Activated T-helper 9 cell treated with anti-CD3 and anti-CD28 coated beads, Interleukin-2, amount 50 U/mL, for 16 hours (primary cell): ENCODE results near the gene USF3.

Source experiments
- DNase-seq: peaks from one replicate; pipeline ENCODE4 v3.0.0-alpha.2; 2020; ENCODE audit warnings: low read depth

USF3 gene

GRCh38 chr3:113696658-113697499 lies 437 bp upstream of the USF3 start:
- peak; percentile 98 for DNase-seq

DNA sequence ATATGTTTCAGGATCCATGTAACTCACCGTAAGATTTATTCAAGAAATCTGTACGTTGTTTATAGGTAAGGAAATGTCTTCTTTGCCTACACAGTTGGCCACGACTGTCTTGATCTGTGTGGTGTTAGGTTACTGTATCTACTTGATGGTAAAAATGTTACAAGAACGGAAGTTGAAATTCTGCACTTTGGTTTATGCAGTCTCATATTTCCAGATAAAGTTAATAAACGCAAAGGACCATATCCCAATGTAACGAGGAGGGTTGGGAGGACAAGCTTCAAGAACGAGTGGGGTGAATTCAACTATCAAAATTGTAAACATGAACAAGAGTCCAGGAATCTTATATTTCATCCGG lies 1.0 kb downstream of the USF3 start:
- DNase-seq = no peak

- no peak for DNase-seq
Observed at GRCh38 chr3:113690482-113690881, 6.0 kb downstream of the USF3 start.

GRCh38 chr3:113685956-113686721 lies 10.3 kb downstream of the USF3 start:
- DNase-seq = no peak

DNA sequence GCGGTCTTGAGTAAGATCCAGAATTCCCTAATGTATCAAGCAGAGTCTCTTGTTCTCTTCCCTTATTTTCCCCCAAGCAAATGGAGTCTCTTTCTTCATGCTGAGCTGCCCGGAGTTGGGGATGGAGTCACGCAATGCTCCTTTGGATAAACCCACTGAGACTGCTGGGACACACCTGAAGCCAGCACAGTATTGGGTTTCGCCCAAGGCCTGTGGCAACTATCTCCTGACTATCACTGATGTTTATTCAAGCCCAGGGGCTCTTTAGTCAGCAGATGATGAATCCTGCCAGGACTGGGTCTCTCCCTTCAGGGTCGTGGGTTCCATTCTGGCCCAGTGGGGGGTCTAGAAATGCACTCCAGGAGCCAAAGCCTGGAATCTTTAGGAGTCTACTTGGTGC lies 11.3 kb downstream of the USF3 start:
- no peak for DNase-seq

- DNase-seq = no peak
Observed at GRCh38 chr3:113684271-113684819, 12.1 kb downstream of the USF3 start.

GRCh38 chr3:113678773-113679172 lies 17.7 kb downstream of the USF3 start:
- DNase-seq = no peak

GRCh38 chr3:113677737-113678136 lies 18.7 kb downstream of the USF3 start:
- no peak for DNase-seq

GRCh38 chr3:113676261-113676660 lies 20.2 kb downstream of the USF3 start:
- DNase-seq = no peak

GRCh38 chr3:113673593-113673992 lies 22.8 kb downstream of the USF3 start:
- DNase-seq = no peak

DNA sequence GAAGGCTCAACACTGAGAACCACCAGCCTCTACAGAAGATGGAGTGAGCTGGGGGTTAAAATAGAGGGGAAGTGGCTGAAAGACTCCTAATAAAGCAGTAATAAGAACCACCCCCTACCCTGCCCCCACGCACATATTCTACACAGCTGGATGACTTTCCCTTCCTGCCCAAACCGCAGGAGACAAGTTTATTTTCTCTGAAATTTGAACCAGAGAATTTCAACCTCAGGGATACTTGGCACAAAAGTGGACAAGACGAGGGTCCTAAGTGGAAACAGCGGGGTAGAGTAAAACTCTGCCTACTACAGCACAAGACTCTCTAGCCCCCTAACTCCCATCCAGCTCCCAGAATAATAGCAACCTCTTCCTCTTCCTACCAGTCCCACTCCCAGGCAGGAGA lies 28.4 kb downstream of the USF3 start:
- DNase-seq = no peak

GRCh38 chr3:113664523-113665094 lies 31.8 kb downstream of the USF3 start:
- no peak for DNase-seq

GRCh38 chr3:113663761-113664160 lies 32.7 kb downstream of the USF3 start:
- no peak for DNase-seq

- no peak for DNase-seq
Observed at GRCh38 chr3:113663324-113663750, 33.1 kb downstream of the USF3 start.

DNA sequence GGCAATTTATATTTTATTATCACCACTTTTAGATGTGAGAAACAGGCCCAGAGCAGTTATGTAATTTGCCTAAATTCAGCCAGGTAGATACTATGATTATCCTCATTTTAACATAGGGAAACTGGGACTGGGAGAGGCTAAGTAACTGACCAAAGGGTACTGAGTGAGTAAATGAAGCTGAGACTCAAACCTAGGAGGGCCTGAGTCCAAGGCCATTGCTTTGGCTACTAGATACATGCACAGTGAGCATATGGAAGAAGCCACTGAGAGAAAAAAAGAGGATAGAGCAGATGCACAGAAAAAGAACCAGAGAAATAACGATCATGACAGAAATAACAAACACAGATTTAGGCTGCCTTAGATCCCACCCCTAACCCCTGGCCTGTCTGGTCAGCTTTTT lies 33.6 kb downstream of the USF3 start:
- no peak for DNase-seq

- DNase-seq = no peak
Observed at GRCh38 chr3:113660896-113661295, 35.5 kb downstream of the USF3 start.

- DNase-seq = no peak
Observed at GRCh38 chr3:113660458-113660857, 36.0 kb downstream of the USF3 start.

GRCh38 chr3:113659996-113660395 lies 36.4 kb downstream of the USF3 start:
- DNase-seq = no peak

GRCh38 chr3:113659101-113659541 lies 37.3 kb downstream of the USF3 start:
- DNase-seq = no peak

DNA sequence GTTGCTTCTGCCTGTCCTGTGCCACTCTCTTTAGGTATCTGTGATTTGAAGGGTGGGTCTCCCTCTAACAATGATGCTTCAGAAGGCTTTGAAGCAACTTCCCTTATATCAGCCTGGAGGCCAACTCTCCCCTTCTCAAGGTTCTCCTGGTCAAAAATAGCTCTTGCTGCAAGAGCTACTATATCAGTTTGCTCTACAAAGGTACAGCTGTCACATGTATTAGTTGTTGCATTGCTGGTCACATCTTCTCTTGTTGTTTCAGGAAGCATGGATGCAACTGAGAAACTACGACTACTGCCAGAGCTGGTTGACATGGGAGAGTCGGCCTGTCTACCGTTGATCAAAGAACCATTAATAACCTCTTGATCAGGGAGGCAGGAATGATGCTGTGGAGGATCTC lies 38.3 kb downstream of the USF3 start:
- no peak for DNase-seq

DNA sequence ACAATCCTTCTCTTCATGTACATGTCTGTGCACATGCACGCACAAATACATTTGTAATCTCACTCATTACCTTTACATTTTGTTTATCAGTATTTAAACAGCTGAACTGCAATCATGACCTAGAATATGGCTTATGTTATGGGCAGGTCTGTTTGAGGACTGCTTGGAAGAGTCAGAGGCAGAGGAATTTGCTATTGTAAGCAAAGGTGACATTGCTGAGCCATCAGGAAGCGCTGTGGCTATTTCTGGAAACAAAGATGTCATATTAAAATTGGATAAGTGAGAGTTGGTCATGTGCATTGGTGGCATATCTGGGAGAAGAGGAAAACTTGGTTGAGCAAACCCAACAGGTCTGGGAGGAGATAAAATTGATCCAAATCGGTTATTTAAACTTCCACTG lies 41.6 kb downstream of the USF3 start:
- DNase-seq = no peak

DNA sequence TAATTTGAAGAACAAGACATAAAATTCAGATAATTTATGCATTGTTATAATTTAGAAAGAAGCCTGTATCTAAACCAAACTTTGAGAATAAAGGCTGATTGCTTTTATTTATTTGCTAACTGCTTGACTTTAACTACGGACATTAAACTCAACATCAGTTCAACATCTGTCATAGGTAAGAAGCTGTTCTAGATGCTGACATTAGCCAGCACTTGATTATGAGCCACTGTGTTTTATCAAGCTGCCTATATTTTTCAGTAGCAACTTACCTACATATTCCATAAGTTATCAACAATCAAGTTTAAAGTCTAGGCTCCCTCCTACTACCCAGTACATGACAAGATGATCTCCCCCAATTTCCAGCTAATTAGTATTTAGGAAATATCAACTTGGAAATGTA lies 42.1 kb downstream of the USF3 start:
- DNase-seq = no peak
